Mesodermal cell (in vitro differentiated cells): ENCODE data around the gene C5orf15.
"Not testable (repeated sequence)": the region's sequence is repeated elsewhere in the genome, so short reads cannot be mapped to it uniquely, and the experiment has no call there.

Experiments used
- H3K27ac ChIP-seq: 2 replicates; pipeline ENCODE4 v1.7.0; 2013; ENCODE audit warnings: mild to moderate bottlenecking, low read depth, low read length, moderate library complexity; ENCODE audit not compliant: severe bottlenecking
- H3K36me3 ChIP-seq: 2 replicates; pipeline ENCODE4 v1.7.1; 2013; ENCODE audit warnings: mild to moderate bottlenecking, low read length, moderate library complexity; ENCODE audit not compliant: control insufficient read depth, insufficient read depth
- H3K4me1 ChIP-seq: one replicate; pipeline ENCODE4 v1.7.1; 2013; ENCODE audit warnings: mild to moderate bottlenecking, low read length; ENCODE audit not compliant: insufficient read depth, control insufficient read depth, poor library complexity, severe bottlenecking
- H3K4me3 ChIP-seq: 2 replicates; pipeline ENCODE4 v1.7.0; 2013; ENCODE audit warnings: low read length, control low read depth, mild to moderate bottlenecking; ENCODE audit not compliant: insufficient read depth, poor library complexity, severe bottlenecking; ENCODE audit errors: extremely low read depth
- H3K9me3 ChIP-seq: 2 replicates; pipeline ENCODE4 v1.7.1; 2013; ENCODE audit warnings: mild to moderate bottlenecking, low read length, moderate library complexity; ENCODE audit not compliant: control insufficient read depth
- WGBS, 2 experiments: methylation state at CpG; one replicate each; pipeline ENCODE4 v1.1.5; 2013; ENCODE audit warnings: missing lambda C conversion rate in 2 of 2; ENCODE audit not compliant: insufficient coverage in 2 of 2; 5-methylcytosine and 5-hydroxymethylcytosine counted together

The C5orf15 gene

GRCh38 chr5:133977161-133977787 is 8.8 kb upstream of the C5orf15 start:
- Histone ChIP-seq H3K36me3 (peaks cover 95% of the 10 kb centered on the region), H3K4me3 (no peak overlapping the region), H3K4me1 (peaks cover 11% of the 10 kb centered on the region), H3K9me3 (no peaks in the 10 kb centered on the region), H3K27ac (peak overlapping the region; percentile 76)
- WGBS, 2 experiments = 93 to 96% methylated on average over 5 of the region's 5 CpGs

- peaks cover 88% of the 10 kb centered on the region for H3K36me3 ChIP-seq
- H3K27ac ChIP-seq, H3K4me3 ChIP-seq, H3K9me3 ChIP-seq: not testable (repeated sequence)
- 94 to 95% methylated on average over 10 to 16 of the region's 16 CpGs for WGBS, 2 experiments
- H3K4me1 ChIP-seq = peaks cover 11% of the 10 kb centered on the region
Observed at GRCh38 chr5:133975546-133975945, 7.1 kb upstream of the C5orf15 start.

- peaks cover 15% of the 10 kb centered on the region for H3K4me1 ChIP-seq
- 92 to 100% methylated on average over 5 of the region's 6 CpGs for WGBS, 2 experiments
Observed at GRCh38 chr5:133974142-133974541, 5.7 kb upstream of the C5orf15 start.

GRCh38 chr5:133970325-133970909 is 2.0 kb upstream of the C5orf15 start:
- peaks cover 15% of the 10 kb centered on the region for H3K4me1 ChIP-seq
- H3K27ac ChIP-seq = peak overlapping the region; percentile 64
- no peaks in the 10 kb centered on the region for H3K9me3 ChIP-seq
- peaks cover 46% of the 10 kb centered on the region for H3K36me3 ChIP-seq
- WGBS, 2 experiments = 100% methylated on average over 1 of the region's 2 CpGs
- H3K4me3 ChIP-seq = no peak overlapping the region

More at GRCh38 chr5:133974142-133974541, 5.7 kb upstream of the C5orf15 start:
- Histone ChIP-seq H3K36me3 (peaks cover 77% of the 10 kb centered on the region), H3K27ac (no peak overlapping the region), H3K4me3 (no peak overlapping the region), H3K9me3 (no peaks in the 10 kb centered on the region)

- H3K36me3 ChIP-seq = peaks cover 45% of the 10 kb centered on the region
- H3K9me3 ChIP-seq = peaks cover 4% of the 10 kb centered on the region
- H3K4me1 ChIP-seq = peaks cover 15% of the 10 kb centered on the region
- WGBS, 2 experiments = 89 to 95% methylated on average over 5 to 6 of the region's 7 CpGs
- no peak overlapping the region for H3K4me3 ChIP-seq
- peak overlapping the region; percentile 64 for H3K27ac ChIP-seq
Observed at GRCh38 chr5:133969654-133970324, 1.4 kb upstream of the C5orf15 start.

- Histone ChIP-seq H3K4me3 (peak overlapping the region; percentile 81), H3K9me3 (peaks cover 14% of the 10 kb centered on the region), H3K36me3 (peaks cover 40% of the 10 kb centered on the region), H3K27ac (peak overlapping the region; percentile 86), H3K4me1 (peaks cover 21% of the 10 kb centered on the region)
- 6 to 7% methylated on average over 11 to 12 of the region's 12 CpGs for WGBS, 2 experiments
Observed at GRCh38 chr5:133967698-133968203, 674 bp downstream of the C5orf15 start.

- 90 to 91% methylated on average over 3 to 4 of the region's 5 CpGs for WGBS, 2 experiments
- no peak overlapping the region for H3K27ac ChIP-seq
- peaks cover 25% of the 10 kb centered on the region for H3K4me1 ChIP-seq
- H3K4me3 ChIP-seq = peak overlapping the region; percentile 81
- H3K36me3 ChIP-seq = peaks cover 37% of the 10 kb centered on the region
- H3K9me3 ChIP-seq = peaks cover 14% of the 10 kb centered on the region
Observed at GRCh38 chr5:133967124-133967523, 1.3 kb downstream of the C5orf15 start.

GRCh38 chr5:133966090-133966489 is 2.3 kb downstream of the C5orf15 start:
- WGBS, 2 experiments = 95 to 99% methylated on average over 9 to 10 of the region's 10 CpGs
- peaks cover 25% of the 10 kb centered on the region for H3K4me1 ChIP-seq
- H3K36me3 ChIP-seq = peaks cover 32% of the 10 kb centered on the region
- no peak overlapping the region for H3K4me3 ChIP-seq
- peaks cover 14% of the 10 kb centered on the region for H3K9me3 ChIP-seq
- no peak overlapping the region for H3K27ac ChIP-seq

- peaks cover 42% of the 10 kb centered on the region for H3K36me3 ChIP-seq
- H3K9me3 ChIP-seq = peaks cover 14% of the 10 kb centered on the region
- no peak overlapping the region for H3K27ac ChIP-seq
- peaks cover 21% of the 10 kb centered on the region for H3K4me1 ChIP-seq
- no peak overlapping the region for H3K4me3 ChIP-seq
- 100% methylated on average over 1 of the region's 2 CpGs for WGBS, 2 experiments
Observed at GRCh38 chr5:133963493-133964128, 4.8 kb downstream of the C5orf15 start.

- H3K36me3 ChIP-seq = peaks cover 46% of the 10 kb centered on the region
Observed at GRCh38 chr5:133962801-133963476, 5.5 kb downstream of the C5orf15 start.

More at GRCh38 chr5:133962801-133963476, 5.5 kb downstream of the C5orf15 start:
- Histone ChIP-seq H3K9me3 (peaks cover 14% of the 10 kb centered on the region), H3K4me3 (no peak overlapping the region), H3K4me1 (peaks cover 21% of the 10 kb centered on the region), H3K27ac (no peak overlapping the region)
- 85 to 94% methylated on average over 2 of the region's 2 CpGs for WGBS, 2 experiments
